T-helper 1 cell treated with Interleukin-12 subunit alpha and Interleukin-12 subunit beta and Interleukin-4 antibody, amounts not matched to agents 30 μg/mL and 1 μg/mL, for 36 hours (primary cell): ENCODE data around the gene FYN.

Source experiments
- H3K27ac Mint-ChIP-seq: one replicate; pipeline ENCODE4 v1.8.0; 2021; ENCODE audit warnings: mild to moderate bottlenecking, mixed read lengths
- H3K27me3 Mint-ChIP-seq: one replicate; pipeline ENCODE4 v1.8.0; 2021; ENCODE audit warnings: low read depth, mixed read lengths
- H3K36me3 Mint-ChIP-seq: one replicate; pipeline ENCODE4 v1.8.0; 2021; ENCODE audit warnings: low read depth, mixed read lengths
- H3K4me1 Mint-ChIP-seq: one replicate; pipeline ENCODE4 v1.8.0; 2021; ENCODE audit warnings: low read depth, mixed read lengths
- H3K4me3 Mint-ChIP-seq: one replicate; pipeline ENCODE4 v1.8.0; 2021; ENCODE audit warnings: mild to moderate bottlenecking, moderate library complexity, mixed read lengths
- H3K9me3 Mint-ChIP-seq: one replicate; pipeline ENCODE4 v1.8.0; 2021; ENCODE audit warnings: mixed read lengths

Gene FYN

GRCh38 chr6:111625461-111626391 lies 247.5 kb downstream of the FYN start:
- Mint-ChIP-seq H3K4me1 (no peaks in the 10 kb centered on the region), H3K27me3 (peaks cover 7% of the 10 kb centered on the region), H3K4me3 (no peak overlapping the region), H3K36me3 (no peaks in the 10 kb centered on the region), H3K9me3 (peaks cover 9% of the 10 kb centered on the region), H3K27ac (no peak overlapping the region)

- no peak overlapping the region for H3K4me3 Mint-ChIP-seq
- H3K9me3 Mint-ChIP-seq: peaks cover 9% of the 10 kb centered on the region
- H3K27me3 Mint-ChIP-seq: peaks cover 12% of the 10 kb centered on the region
- H3K36me3 Mint-ChIP-seq: no peaks in the 10 kb centered on the region
- H3K27ac Mint-ChIP-seq: no peak overlapping the region
- no peaks in the 10 kb centered on the region for H3K4me1 Mint-ChIP-seq
These were observed 248.2 kb downstream of the FYN start for GRCh38 chr6:111625099-111625416.

DNA sequence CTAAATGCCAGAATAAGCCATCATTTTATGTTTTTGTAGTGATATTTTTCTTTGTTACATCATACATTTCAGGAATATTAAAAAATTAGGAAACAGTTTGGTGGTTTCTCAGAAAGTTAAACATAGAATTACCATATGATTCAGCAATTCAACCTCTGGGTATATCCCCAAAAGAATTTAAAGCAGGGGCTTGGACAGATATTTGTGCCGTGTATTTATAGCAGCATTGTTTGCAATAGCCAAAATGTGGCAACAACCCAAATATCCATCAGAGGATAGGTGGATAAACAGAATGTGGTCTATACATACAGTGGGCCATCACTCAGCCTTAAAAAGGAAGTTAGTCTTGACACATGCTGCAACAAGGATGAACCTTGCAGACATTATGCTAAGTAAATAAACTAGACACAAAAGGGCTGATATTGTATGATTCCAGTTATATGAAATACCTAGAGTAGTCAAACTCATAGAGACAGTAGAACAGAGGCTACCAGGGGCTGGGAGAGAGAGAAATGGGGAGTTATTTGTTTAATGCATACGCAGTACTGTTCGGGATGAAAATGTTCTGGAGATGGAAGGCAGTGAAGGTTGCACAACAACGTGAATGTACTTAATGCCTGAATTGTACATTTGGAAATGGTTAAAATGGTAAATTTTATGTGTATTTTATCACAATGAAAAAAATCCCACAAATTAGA lies 248.7 kb downstream of the FYN start:
- Mint-ChIP-seq H3K4me3 (no peak overlapping the region), H3K9me3 (peaks cover 8% of the 10 kb centered on the region), H3K27ac (no peak overlapping the region), H3K4me1 (no peaks in the 10 kb centered on the region), H3K27me3 (peaks cover 12% of the 10 kb centered on the region), H3K36me3 (no peaks in the 10 kb centered on the region)

DNA sequence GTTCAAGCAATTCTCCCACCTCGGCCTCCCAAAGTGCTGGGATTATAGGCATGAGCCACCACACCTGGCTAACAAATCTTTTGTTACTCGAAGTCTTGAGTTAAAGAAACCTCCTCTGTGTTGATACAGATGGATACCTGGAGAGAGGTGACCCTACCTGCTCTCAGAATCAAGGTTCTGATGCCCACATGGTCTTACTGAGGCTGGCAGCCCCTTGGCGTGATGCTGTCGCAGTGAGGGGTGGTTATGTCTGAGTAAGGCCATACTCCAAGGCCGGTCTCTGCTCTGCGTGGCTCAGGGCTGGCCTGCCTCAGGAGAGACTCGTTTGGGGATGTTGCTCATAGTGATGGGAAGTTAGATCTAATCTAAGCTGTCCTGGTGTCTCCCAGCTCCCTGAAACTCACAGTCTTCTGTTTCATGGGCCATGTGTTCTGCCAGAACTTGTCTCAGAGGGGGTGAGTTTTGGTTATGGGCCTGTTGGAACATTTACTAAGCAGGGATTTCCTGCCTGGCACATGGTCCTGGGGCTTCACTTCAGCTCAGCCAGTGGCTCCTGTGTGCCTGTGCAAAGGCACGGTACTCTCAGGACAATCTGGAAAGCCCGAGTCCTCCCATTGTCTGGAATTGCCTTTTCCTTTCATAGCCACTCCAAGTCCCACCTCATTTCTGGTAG lies 250.1 kb downstream of the FYN start:
- Mint-ChIP-seq H3K36me3 (no peaks in the 10 kb centered on the region), H3K4me1 (no peaks in the 10 kb centered on the region), H3K9me3 (no peaks in the 10 kb centered on the region), H3K27me3 (peaks cover 18% of the 10 kb centered on the region), H3K27ac (no peak overlapping the region), H3K4me3 (no peak overlapping the region)

- Mint-ChIP-seq H3K9me3 (no peaks in the 10 kb centered on the region), H3K36me3 (no peaks in the 10 kb centered on the region), H3K27ac (no peak overlapping the region), H3K4me3 (no peak overlapping the region), H3K4me1 (no peaks in the 10 kb centered on the region), H3K27me3 (peaks cover 29% of the 10 kb centered on the region)
These were observed 253.1 kb downstream of the FYN start for GRCh38 chr6:111620169-111620568.

DNA sequence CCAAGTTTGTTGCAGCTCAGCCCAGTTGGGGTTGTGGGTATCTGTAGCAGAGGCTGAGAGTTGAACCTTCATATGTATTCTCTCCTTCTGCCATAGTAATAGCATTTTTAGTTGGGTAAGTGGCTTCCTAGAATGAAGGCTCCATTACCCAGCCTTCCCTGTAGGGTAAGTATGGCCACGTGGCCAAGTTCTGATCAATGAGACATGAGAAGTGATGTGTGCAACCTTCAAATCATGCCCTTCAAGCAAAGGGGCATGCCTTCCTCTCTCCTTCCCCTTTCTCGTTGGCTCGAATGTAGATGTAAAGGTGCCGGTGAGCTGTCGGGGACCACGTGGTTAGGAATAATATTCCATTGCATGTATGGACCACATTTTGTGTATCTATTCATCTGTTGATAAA lies 254.8 kb downstream of the FYN start:
- H3K27ac Mint-ChIP-seq: no peak overlapping the region
- H3K4me3 Mint-ChIP-seq: no peak overlapping the region

GRCh38 chr6:111617149-111617548 lies 256.1 kb downstream of the FYN start:
- no peaks in the 10 kb centered on the region for H3K4me1 Mint-ChIP-seq

More for the DNA sequence above, 254.8 kb downstream of the FYN start:
- Mint-ChIP-seq H3K36me3 (no peaks in the 10 kb centered on the region), H3K4me1 (no peaks in the 10 kb centered on the region), H3K27me3 (peaks cover 39% of the 10 kb centered on the region), H3K9me3 (no peaks in the 10 kb centered on the region)

DNA sequence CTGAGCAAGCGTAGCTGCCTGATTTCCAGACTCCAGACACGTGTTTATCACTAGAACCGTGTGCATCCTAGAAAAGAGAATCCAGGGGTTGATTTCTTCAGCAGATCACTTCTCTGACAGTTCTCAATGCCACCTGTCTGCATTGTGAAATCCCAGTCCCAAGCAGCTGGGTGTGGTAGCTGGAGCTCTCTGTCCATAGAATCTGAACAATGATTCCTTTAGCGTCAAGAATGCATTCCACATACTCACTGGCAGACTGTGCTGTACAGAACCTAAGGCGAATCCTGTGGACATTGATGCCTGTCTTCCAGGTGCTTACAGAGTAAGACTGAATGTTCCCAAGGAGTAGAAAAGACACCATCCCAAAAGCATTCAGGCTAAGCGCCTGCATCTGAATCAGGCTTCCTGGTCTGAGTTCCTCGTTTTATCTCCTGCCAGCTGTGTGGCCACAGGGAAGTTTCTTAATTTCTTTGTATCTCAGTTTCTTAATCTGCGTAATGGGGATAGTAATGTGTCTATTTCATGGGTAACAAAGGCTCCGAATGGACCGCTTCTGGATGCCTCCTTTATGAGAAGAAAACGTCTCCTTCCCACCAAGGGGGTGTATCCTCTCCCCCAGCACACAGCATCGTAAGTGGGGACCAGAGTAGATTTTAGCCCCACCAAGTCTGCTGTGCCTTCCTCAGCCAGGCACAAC lies 257.2 kb downstream of the FYN start:
- H3K36me3 Mint-ChIP-seq: no peaks in the 10 kb centered on the region
- peaks cover 5% of the 10 kb centered on the region for H3K9me3 Mint-ChIP-seq
- peaks cover 39% of the 10 kb centered on the region for H3K27me3 Mint-ChIP-seq
- no peak overlapping the region for H3K4me3 Mint-ChIP-seq
- H3K27ac Mint-ChIP-seq: no peak overlapping the region
- H3K4me1 Mint-ChIP-seq: no peaks in the 10 kb centered on the region

More at GRCh38 chr6:111617149-111617548, 256.1 kb downstream of the FYN start:
- Mint-ChIP-seq H3K4me3 (no peak overlapping the region), H3K9me3 (peaks cover 4% of the 10 kb centered on the region), H3K27ac (no peak overlapping the region), H3K27me3 (peaks cover 39% of the 10 kb centered on the region), H3K36me3 (no peaks in the 10 kb centered on the region)

DNA sequence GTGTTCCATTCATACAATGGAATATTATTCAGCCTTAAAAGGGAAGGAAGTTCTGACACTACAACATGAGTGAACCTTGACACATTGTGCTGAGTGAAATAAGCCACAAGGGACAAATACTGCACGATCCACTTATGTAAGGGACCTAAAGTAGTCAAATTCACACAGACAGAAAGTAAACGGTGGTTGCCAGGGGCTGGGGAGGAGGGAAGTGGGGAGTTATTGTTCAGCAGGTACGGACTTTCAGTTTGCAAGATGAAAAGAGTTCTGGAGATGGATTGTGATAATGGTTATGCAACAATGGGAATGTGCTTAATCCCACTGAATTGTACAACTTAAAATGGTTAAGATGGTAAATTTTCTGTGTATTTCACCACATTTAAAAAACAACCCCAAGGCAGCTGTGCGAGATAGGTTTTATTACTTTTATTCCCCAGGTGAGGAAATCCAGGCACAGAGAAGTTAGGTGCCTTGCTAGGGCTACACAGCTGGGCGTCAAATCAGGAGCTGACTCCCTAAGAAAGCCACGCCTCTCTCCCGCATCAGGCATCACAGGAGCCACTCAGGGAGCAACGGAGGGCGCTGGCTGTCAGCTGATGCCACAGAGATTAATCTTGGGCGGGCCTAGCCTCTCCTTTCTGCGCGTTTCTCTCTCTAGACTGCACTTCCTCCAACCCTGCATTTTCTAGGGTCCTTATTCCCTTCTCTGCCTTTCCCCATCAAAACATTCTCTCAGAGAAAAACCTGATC lies 258.2 kb downstream of the FYN start:
- no peaks in the 10 kb centered on the region for H3K4me1 Mint-ChIP-seq
- H3K27me3 Mint-ChIP-seq: peaks cover 33% of the 10 kb centered on the region
- no peaks in the 10 kb centered on the region for H3K36me3 Mint-ChIP-seq
- peaks cover 5% of the 10 kb centered on the region for H3K9me3 Mint-ChIP-seq
- H3K4me3 Mint-ChIP-seq: no peak overlapping the region
- no peak overlapping the region for H3K27ac Mint-ChIP-seq

- Mint-ChIP-seq H3K9me3 (peaks cover 5% of the 10 kb centered on the region), H3K36me3 (no peaks in the 10 kb centered on the region), H3K4me3 (no peak overlapping the region), H3K27me3 (peaks cover 17% of the 10 kb centered on the region), H3K4me1 (no peaks in the 10 kb centered on the region), H3K27ac (no peak overlapping the region)
These were observed 260.9 kb downstream of the FYN start for GRCh38 chr6:111612379-111612778.

GRCh38 chr6:111610548-111611172 lies 262.6 kb downstream of the FYN start:
- Mint-ChIP-seq H3K4me3 (no peak overlapping the region), H3K4me1 (peaks cover 9% of the 10 kb centered on the region), H3K27me3 (peaks cover 14% of the 10 kb centered on the region), H3K36me3 (no peaks in the 10 kb centered on the region), H3K9me3 (peaks cover 5% of the 10 kb centered on the region), H3K27ac (no peak overlapping the region)
